Measurements from ENCODE around the gene RETREG2. TPM values are rescaled to one million over a fixed set of nuclear protein-coding genes. Genes with fewer than 3 reads are reported as not detected.

RETREG2 gene
- total and polyA plus RNA-seq, 2 of the 4 experiments (the other 2 are of a cell fraction), result 45.2 to 51.1 TPM

DNA sequence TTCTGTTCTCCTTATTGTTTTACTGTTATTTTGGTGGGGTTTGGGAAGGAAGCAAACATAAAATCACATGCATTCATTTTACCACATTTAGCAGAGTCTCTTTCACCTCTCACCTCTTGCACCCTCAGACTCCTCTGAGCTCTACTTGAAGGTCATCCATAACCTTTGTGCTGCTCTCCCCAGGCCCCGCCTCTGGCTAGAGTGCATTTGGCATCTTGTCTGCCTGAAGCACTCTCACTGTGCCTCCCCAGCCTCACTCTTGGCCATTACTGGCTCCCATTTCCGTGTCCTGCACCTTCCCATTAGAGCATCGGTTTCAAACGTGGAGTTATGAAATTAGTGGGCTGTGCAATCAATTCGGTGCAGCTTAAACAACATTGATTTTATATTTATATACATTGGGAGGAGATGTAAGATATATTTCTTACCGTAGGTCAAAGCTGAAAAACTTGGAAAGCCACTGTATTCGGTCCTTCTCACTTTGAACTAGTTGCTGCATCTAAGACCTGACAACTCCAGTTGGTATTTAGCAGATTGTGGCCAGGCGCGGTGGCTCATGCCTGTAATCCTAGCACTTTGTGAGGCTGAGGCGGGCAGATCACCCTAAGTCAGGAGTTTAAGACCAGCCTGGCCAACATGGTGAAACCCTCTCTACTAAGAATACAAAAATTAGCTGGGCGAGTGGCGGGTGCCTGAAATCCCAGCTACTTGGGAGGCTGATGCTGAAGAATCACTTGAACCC is 21.6 kb downstream of the RETREG2 start:
- no peak overlapping the region for H2AFZ ChIP-seq (replicated peaks; ENCODE audit: low read length, poor library complexity)
- H2AK9ac ChIP-seq (replicated peaks; ENCODE audit: low read depth, low read length, poor library complexity), result no peak overlapping the region
- H2AK5ac ChIP-seq (ENCODE audit: low read depth, low read length), result no peak overlapping the region
- no peak overlapping the region for H3K23ac ChIP-seq (ENCODE audit: low read depth, low read length)
- POLR2A ChIA-PET (ENCODE audit: unreplicated experiment), result no interaction called here
- CTCF ChIA-PET, result interaction anchor here (0.6 kb wide), 1 partner anchor 54 kb away, joined by 3 read pairs; no protein-coding TSS in a partner anchor
- no peak overlapping the region for H2BK120ac ChIP-seq (ENCODE audit: low read depth, low read length)
- no peak overlapping the region for H3K4ac ChIP-seq (ENCODE audit: low read depth, low read length)
- peaks cover 12% of the 10 kb centered on the region for H3K27me3 ChIP-seq (ENCODE audit: control insufficient read depth, insufficient read depth, low read length)
- WGBS, 2 experiments (ENCODE audit: extremely low coverage in 2 of 2, insufficient read length in 1 of 2), result 48% methylated on average over 2 of the region's 12 CpGs; no CpG with 5 or more reads in 1 of the 2 experiments
- DNase-seq (no peak), ATAC-seq (ENCODE audit: low read depth) (no peak)
- intact Hi-C loops (cut with micrococcal nuclease) (no loop called here), in situ Hi-C loops (cut with MboI; ENCODE audit: low sequenced_read_pairs) (no loop called here), dilution Hi-C loops (cut with HindIII; ENCODE audit: low sequenced_read_pairs, unreplicated experiment) (no loop called here)
- H3K18ac ChIP-seq (ENCODE audit: low read depth, low read length), result no peak overlapping the region
- H3K4me3 ChIP-seq (ENCODE audit: insufficient read depth, low read depth, low read length), result no peak overlapping the region
- TF ChIP-seq, protein P1, sequence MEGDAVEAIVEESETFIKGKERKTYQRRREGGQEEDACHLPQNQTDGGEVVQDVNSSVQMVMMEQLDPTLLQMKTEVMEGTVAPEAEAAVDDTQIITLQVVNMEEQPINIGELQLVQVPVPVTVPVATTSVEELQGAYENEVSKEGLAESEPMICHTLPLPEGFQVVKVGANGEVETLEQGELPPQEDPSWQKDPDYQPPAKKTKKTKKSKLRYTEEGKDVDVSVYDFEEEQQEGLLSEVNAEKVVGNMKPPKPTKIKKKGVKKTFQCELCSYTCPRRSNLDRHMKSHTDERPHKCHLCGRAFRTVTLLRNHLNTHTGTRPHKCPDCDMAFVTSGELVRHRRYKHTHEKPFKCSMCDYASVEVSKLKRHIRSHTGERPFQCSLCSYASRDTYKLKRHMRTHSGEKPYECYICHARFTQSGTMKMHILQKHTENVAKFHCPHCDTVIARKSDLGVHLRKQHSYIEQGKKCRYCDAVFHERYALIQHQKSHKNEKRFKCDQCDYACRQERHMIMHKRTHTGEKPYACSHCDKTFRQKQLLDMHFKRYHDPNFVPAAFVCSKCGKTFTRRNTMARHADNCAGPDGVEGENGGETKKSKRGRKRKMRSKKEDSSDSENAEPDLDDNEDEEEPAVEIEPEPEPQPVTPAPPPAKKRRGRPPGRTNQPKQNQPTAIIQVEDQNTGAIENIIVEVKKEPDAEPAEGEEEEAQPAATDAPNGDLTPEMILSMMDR (conservative IDR thresholded peaks at IDR 0.05; ENCODE audit: low read depth, low read length), result no peak
- TF ChIP-seq CHD1 (IDR thresholded peaks at IDR 0.05; ENCODE audit: low read depth, low read length) (no peak), SMC3 (IDR thresholded peaks at IDR 0.05; ENCODE audit: low read depth, low read length) (no peak), NFE2L2 (IDR thresholded peaks at IDR 0.05; ENCODE audit: low read depth, low read length) (no peak), POLR2A (IDR thresholded peaks at IDR 0.05; ENCODE audit: low read depth, low read length) (no peak), CEBPB (IDR thresholded peaks at IDR 0.05; ENCODE audit: low read depth, low read length) (no peak), RAD21 (IDR thresholded peaks at IDR 0.05; ENCODE audit: low read length) (no peak), MAFK (IDR thresholded peaks at IDR 0.05; ENCODE audit: low read depth, low read length) (no peak), RCOR1 (IDR thresholded peaks at IDR 0.05; ENCODE audit: insufficient replicate concordance, low read length) (no peak), MAZ (IDR thresholded peaks at IDR 0.05; ENCODE audit: borderline replicate concordance, low read depth, low read length) (no peak), RFX5 (IDR thresholded peaks at IDR 0.05; ENCODE audit: low read depth, low read length) (no peak)
- TF ChIP-seq, protein P2, sequence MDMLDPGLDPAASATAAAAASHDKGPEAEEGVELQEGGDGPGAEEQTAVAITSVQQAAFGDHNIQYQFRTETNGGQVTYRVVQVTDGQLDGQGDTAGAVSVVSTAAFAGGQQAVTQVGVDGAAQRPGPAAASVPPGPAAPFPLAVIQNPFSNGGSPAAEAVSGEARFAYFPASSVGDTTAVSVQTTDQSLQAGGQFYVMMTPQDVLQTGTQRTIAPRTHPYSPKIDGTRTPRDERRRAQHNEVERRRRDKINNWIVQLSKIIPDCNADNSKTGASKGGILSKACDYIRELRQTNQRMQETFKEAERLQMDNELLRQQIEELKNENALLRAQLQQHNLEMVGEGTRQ (IDR thresholded peaks at IDR 0.05; ENCODE audit: low read depth, low read length), result no peak
- TF ChIP-seq, protein P3, sequence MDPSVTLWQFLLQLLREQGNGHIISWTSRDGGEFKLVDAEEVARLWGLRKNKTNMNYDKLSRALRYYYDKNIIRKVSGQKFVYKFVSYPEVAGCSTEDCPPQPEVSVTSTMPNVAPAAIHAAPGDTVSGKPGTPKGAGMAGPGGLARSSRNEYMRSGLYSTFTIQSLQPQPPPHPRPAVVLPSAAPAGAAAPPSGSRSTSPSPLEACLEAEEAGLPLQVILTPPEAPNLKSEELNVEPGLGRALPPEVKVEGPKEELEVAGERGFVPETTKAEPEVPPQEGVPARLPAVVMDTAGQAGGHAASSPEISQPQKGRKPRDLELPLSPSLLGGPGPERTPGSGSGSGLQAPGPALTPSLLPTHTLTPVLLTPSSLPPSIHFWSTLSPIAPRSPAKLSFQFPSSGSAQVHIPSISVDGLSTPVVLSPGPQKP (IDR thresholded peaks at IDR 0.05; ENCODE audit: borderline replicate concordance, low read depth, low read length), result no peak
- H3K14ac ChIP-seq (replicated peaks; ENCODE audit: low read depth, low read length), result no peak overlapping the region
- H3K27ac ChIP-seq (ENCODE audit: insufficient read depth, low read length), result no peak overlapping the region
- H3K4me1 ChIP-seq (ENCODE audit: control insufficient read depth, insufficient read depth, low read length), result no peaks in the 10 kb centered on the region
- H2BK5ac ChIP-seq (ENCODE audit: low read depth, low read length, poor library complexity, severe bottlenecking), result no peak overlapping the region
- H3K56ac ChIP-seq (ENCODE audit: extremely low read depth, insufficient read depth, low read length), result no peak overlapping the region
- H2BK15ac ChIP-seq (ENCODE audit: low read depth, low read length), result no peak overlapping the region
- H3K9me1 ChIP-seq (ENCODE audit: insufficient read depth, low read length), result no peaks in the 10 kb centered on the region
- H4K20me1 ChIP-seq (ENCODE audit: insufficient read depth, low read length), result no peaks in the 10 kb centered on the region
- H4K8ac ChIP-seq (ENCODE audit: low read depth in 2 of 2, low read length in 2 of 2), result no peak overlapping the region
- H4K5ac ChIP-seq (ENCODE audit: low read depth, low read length), result no peak overlapping the region
- BruUV-seq (replicated peaks), result no TSS peak
- H3K36me3 ChIP-seq (ENCODE audit: control insufficient read depth, insufficient read depth, low read length), result no peaks in the 10 kb centered on the region
- no peaks in the 10 kb centered on the region for H3K79me1 ChIP-seq (ENCODE audit: low read depth in 1 of 2, low read length in 2 of 2)
- H3K4me2 ChIP-seq (ENCODE audit: low read depth, low read length), result no peak overlapping the region
- H2BK20ac ChIP-seq (ENCODE audit: low read depth, low read length), result no peak overlapping the region
- no peak overlapping the region for H4K91ac ChIP-seq (ENCODE audit: insufficient read depth, low read depth, low read length)
- no peak overlapping the region for H3K9ac ChIP-seq (ENCODE audit: low read depth, low read length)
- no peaks in the 10 kb centered on the region for H3K9me3 ChIP-seq (ENCODE audit: control insufficient read depth, insufficient read depth, low read length)

All from IMR-90 (cell line).